DND-41 (cell line): Measurements from ENCODE around the gene KCNQ1OT1.

Experiments
- ATAC-seq: fragments of 200-7000 bp; cut with Tn5 transposase; 3 replicates; pipeline ENCODE4 v1.9.1; 2021; ENCODE audit warnings: low read depth; ENCODE audit not compliant: insufficient read depth
- DNase-seq: peaks from one replicate; pipeline ENCODE4 v3.0.0-alpha.2; 2020
- H2AFZ ChIP-seq: 2 replicates; pipeline ENCODE4 v1.6.0; 2012; ENCODE audit warnings: low read depth, low read length
- H3K27ac ChIP-seq: 2 replicates; pipeline ENCODE4 v1.5.1; 2012; ENCODE audit warnings: low read length, inconsistent platforms
- H3K27me3 ChIP-seq: fragments of 200-600 bp; sonication (generic); 2 replicates; pipeline ENCODE4 v1.6.0; 2012; ENCODE audit warnings: low read length, mild to moderate bottlenecking, inconsistent platforms; ENCODE audit not compliant: insufficient read depth, poor library complexity
- H3K36me3 ChIP-seq: 2 replicates; pipeline ENCODE4 v1.5.1; 2012; ENCODE audit warnings: low read length, inconsistent platforms; ENCODE audit not compliant: insufficient read depth
- H3K4me1 ChIP-seq: 2 replicates; pipeline ENCODE4 v1.5.1; 2012; ENCODE audit warnings: mild to moderate bottlenecking, low read length; ENCODE audit not compliant: insufficient read depth
- H3K4me2 ChIP-seq: 2 replicates; pipeline ENCODE4 v1.6.0; 2012; ENCODE audit warnings: mild to moderate bottlenecking, moderate library complexity, low read length, inconsistent platforms; ENCODE audit not compliant: insufficient read depth
- H3K4me3 ChIP-seq, 2 experiments: fragments of 200-600 bp in 1 of 2; shearing (Covaris generic) in 1 of 2; 2 replicates each; pipeline ENCODE4 v1.5.1; 2012 to 2016; ENCODE audit warnings: inconsistent platforms in 2 of 2, low read length in 2 of 2, mild to moderate bottlenecking in 2 of 2, low read depth in 1 of 2, moderate library complexity in 1 of 2
- H3K79me2 ChIP-seq: 2 replicates; pipeline ENCODE4 v1.6.0; 2012; ENCODE audit warnings: low read length, inconsistent platforms; ENCODE audit not compliant: insufficient read depth
- H3K9ac ChIP-seq: 2 replicates; pipeline ENCODE4 v1.6.0; 2012; ENCODE audit warnings: low read depth, mild to moderate bottlenecking, inconsistent platforms, low read length, moderate library complexity
- H3K9me3 ChIP-seq: 2 replicates; pipeline ENCODE4 v1.5.1; 2012; ENCODE audit warnings: low read length, moderate library complexity, mild to moderate bottlenecking, inconsistent platforms; ENCODE audit not compliant: insufficient read depth, severe bottlenecking
- H4K20me1 ChIP-seq: 2 replicates; pipeline ENCODE4 v1.6.0; 2012; ENCODE audit warnings: low read length; ENCODE audit not compliant: insufficient read depth
- CTCF ChIP-seq: IDR thresholded peaks from 2 replicates; pipeline ENCODE4 v1.5.1; 2012; ENCODE audit warnings: borderline replicate concordance, low read length, moderate library complexity, mild to moderate bottlenecking; ENCODE audit not compliant: poor library complexity, severe bottlenecking; ENCODE audit errors: extremely low read depth
- EZH2 ChIP-seq: IDR thresholded peaks from 3 replicates; pipeline ENCODE4 v1.6.1; 2012; ENCODE audit warnings: borderline replicate concordance, low read depth, mild to moderate bottlenecking, moderate library complexity, low read length, inconsistent platforms; ENCODE audit not compliant: severe bottlenecking

Gene KCNQ1OT1

GRCh38 chr11:2561696-2562581, 137.9 kb downstream of the KCNQ1OT1 start:
- ATAC-seq: no peak
- Histone ChIP-seq H2AFZ (no peak overlapping the region), H3K27me3 (no peaks in the 10 kb centered on the region), H3K9me3 (no peaks in the 10 kb centered on the region), H3K4me3 (no peak overlapping the region), H3K36me3 (no peaks in the 10 kb centered on the region), H3K9ac (no peak overlapping the region), H3K4me1 (no peaks in the 10 kb centered on the region), H3K4me2 (no peak overlapping the region), H4K20me1 (no peaks in the 10 kb centered on the region), H3K79me2 (no peaks in the 10 kb centered on the region), H3K27ac (no peak overlapping the region)
- DNase-seq: no peak
- TF ChIP-seq CTCF (no peak), EZH2 (no peak)

GRCh38 chr11:2559527-2560311, 140.1 kb downstream of the KCNQ1OT1 start:
- TF ChIP-seq CTCF (no peak), EZH2 (no peak)
- no peaks in the 10 kb centered on the region for H3K4me1 ChIP-seq
- H3K4me3 ChIP-seq: no peak overlapping the region
- H3K4me2 ChIP-seq: no peak overlapping the region
- DNase-seq: no peak
- H4K20me1 ChIP-seq: no peaks in the 10 kb centered on the region
- no peak overlapping the region for H2AFZ ChIP-seq
- no peak for ATAC-seq
- H3K36me3 ChIP-seq: no peaks in the 10 kb centered on the region
- no peak overlapping the region for H3K27ac ChIP-seq
- H3K9ac ChIP-seq: no peak overlapping the region
- H3K9me3 ChIP-seq: no peaks in the 10 kb centered on the region
- H3K79me2 ChIP-seq: no peaks in the 10 kb centered on the region
- H3K27me3 ChIP-seq: no peaks in the 10 kb centered on the region

GRCh38 chr11:2558861-2559526, 140.8 kb downstream of the KCNQ1OT1 start:
- no peak overlapping the region for H3K9ac ChIP-seq
- no peaks in the 10 kb centered on the region for H4K20me1 ChIP-seq
- DNase-seq: no peak
- H3K27me3 ChIP-seq: no peaks in the 10 kb centered on the region
- H3K4me1 ChIP-seq: no peaks in the 10 kb centered on the region
- no peaks in the 10 kb centered on the region for H3K9me3 ChIP-seq
- H2AFZ ChIP-seq: no peak overlapping the region
- no peak for ATAC-seq
- H3K36me3 ChIP-seq: no peaks in the 10 kb centered on the region
- TF ChIP-seq EZH2: no peak
- no peak overlapping the region for H3K27ac ChIP-seq
- H3K79me2 ChIP-seq: no peaks in the 10 kb centered on the region
- no peak overlapping the region for H3K4me3 ChIP-seq
- H3K4me2 ChIP-seq: no peak overlapping the region
